Loucy (cell line): ENCODE data around the gene HLA-DRB1.

ENCODE experiments used
- H2AFZ ChIP-seq: fragments of 200-600 bp; sonication (generic); 2 replicates; pipeline ENCODE4 v1.6.0; 2016; ENCODE audit warnings: antibody characterized with exemption, mild to moderate bottlenecking, low read length, moderate library complexity
- H3F3A ChIP-seq: fragments of 200-600 bp; 2 replicates; pipeline ENCODE4 v1.6.0; 2016; ENCODE audit warnings: antibody characterized with exemption, low read depth, mild to moderate bottlenecking
- H3K27me3 ChIP-seq: fragments of 200-600 bp; sonication (generic); 2 replicates; pipeline ENCODE4 v1.6.1; 2014; ENCODE audit warnings: low read length, mild to moderate bottlenecking; ENCODE audit not compliant: insufficient read depth, poor library complexity, severe bottlenecking
- H3K36me3 ChIP-seq: fragments of 200-600 bp; sonication (generic); 2 replicates; pipeline ENCODE4 v1.6.1; 2016; ENCODE audit warnings: low read length; ENCODE audit not compliant: insufficient read depth
- H3K4me1 ChIP-seq: fragments of 200-600 bp; sonication (generic); 2 replicates; pipeline ENCODE4 v1.5.1; 2014; ENCODE audit warnings: low read length, mild to moderate bottlenecking; ENCODE audit not compliant: insufficient read depth, poor library complexity, severe bottlenecking
- H3K4me2 ChIP-seq: fragments of 200-600 bp; sonication (generic); 2 replicates; pipeline ENCODE4 v1.6.0; 2014; ENCODE audit warnings: antibody characterized with exemption, low read length, low read depth, mild to moderate bottlenecking; ENCODE audit not compliant: poor library complexity, severe bottlenecking
- H3K4me3 ChIP-seq: fragments of 200-600 bp; sonication (generic); 2 replicates; pipeline ENCODE4 v1.5.1; 2014; ENCODE audit warnings: low read length, mild to moderate bottlenecking, mixed read lengths; ENCODE audit not compliant: poor library complexity, severe bottlenecking
- H3K79me2 ChIP-seq: fragments of 200-600 bp; sonication (generic); 2 replicates; pipeline ENCODE4 v1.6.1; 2014; ENCODE audit warnings: low read length; ENCODE audit not compliant: insufficient read depth
- H3K9ac ChIP-seq: fragments of 200-600 bp; sonication (generic); 2 replicates; pipeline ENCODE4 v1.6.0; 2014; ENCODE audit warnings: mild to moderate bottlenecking, low read depth, low read length, moderate library complexity; ENCODE audit not compliant: poor library complexity, severe bottlenecking
- H3K9me2 ChIP-seq: fragments of 200-600 bp; sonication (generic); replicated peaks from 2 replicates; pipeline ENCODE4 v1.6.1; 2016; ENCODE audit warnings: low read depth, low read length, mixed read lengths
- H3K9me3 ChIP-seq: fragments of 200-600 bp; sonication (generic); 2 replicates; pipeline ENCODE4 v1.6.1; 2014; ENCODE audit warnings: mild to moderate bottlenecking, antibody characterized with exemption, low read length, low read depth; ENCODE audit not compliant: insufficient read depth
- H4K20me1 ChIP-seq: fragments of 200-600 bp; sonication (generic); 2 replicates; pipeline ENCODE4 v1.6.0; 2014; ENCODE audit warnings: antibody characterized with exemption, low read length, mild to moderate bottlenecking; ENCODE audit not compliant: insufficient read depth, poor library complexity, severe bottlenecking
- EZH2phosphoT487 ChIP-seq: fragments of 200-600 bp; IDR thresholded peaks from 2 replicates; pipeline ENCODE4 v1.6.1; 2018; ENCODE audit warnings: antibody characterized with exemption, mild to moderate bottlenecking, moderate library complexity, borderline replicate concordance
- TF ChIP-seq, protein P1 (sequence below): fragments of 200-600 bp; sonication (generic); conservative IDR thresholded peaks from 2 replicates; pipeline ENCODE4 v1.5.1; 2014; ENCODE audit warnings: mild to moderate bottlenecking, antibody characterized with exemption, low read length

Gene HLA-DRB1

DNA sequence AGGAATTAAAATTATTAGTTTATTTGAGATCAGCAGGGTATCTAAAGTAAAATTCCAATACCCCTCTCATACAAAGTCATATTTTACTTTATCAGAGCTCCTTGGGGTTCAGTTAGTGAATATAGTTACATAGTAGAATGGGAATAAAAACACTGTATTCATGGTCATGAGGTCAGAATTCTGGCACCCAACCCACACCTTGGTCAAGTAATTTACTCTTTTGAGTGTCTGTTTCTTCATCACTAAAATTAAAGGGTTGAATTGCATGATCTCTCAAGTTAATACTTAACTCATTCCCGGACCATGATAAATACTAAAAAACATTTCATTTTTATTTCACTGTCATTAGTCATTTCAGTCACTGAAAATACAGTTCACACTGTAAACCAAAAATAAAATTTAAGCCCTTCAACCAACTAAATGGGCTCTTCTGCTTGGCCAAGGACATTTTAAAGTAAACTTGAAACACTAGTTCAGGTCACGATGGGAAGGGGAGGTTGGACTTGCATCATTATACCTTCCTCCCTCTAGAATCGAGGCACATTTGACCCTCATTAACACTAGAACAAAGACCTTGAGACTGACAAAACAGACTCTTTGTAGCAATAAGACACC, 21.1 kb upstream of the HLA-DRB1 start:
- Histone ChIP-seq H3K9ac (no peak overlapping the region), H3K79me2 (no peaks in the 10 kb centered on the region), H3K4me3 (no peak overlapping the region), H3K9me2 (no peaks in the 10 kb centered on the region), H2AFZ (no peak overlapping the region), H3K27me3 (peaks cover 23% of the 10 kb centered on the region), H4K20me1 (no peaks in the 10 kb centered on the region), H3K4me2 (no peak overlapping the region), H3K9me3 (no peaks in the 10 kb centered on the region), H3K4me1 (peaks cover 3% of the 10 kb centered on the region), H3K36me3 (no peaks in the 10 kb centered on the region), H3F3A (no peaks in the 10 kb centered on the region)
- TF ChIP-seq, protein P1, sequence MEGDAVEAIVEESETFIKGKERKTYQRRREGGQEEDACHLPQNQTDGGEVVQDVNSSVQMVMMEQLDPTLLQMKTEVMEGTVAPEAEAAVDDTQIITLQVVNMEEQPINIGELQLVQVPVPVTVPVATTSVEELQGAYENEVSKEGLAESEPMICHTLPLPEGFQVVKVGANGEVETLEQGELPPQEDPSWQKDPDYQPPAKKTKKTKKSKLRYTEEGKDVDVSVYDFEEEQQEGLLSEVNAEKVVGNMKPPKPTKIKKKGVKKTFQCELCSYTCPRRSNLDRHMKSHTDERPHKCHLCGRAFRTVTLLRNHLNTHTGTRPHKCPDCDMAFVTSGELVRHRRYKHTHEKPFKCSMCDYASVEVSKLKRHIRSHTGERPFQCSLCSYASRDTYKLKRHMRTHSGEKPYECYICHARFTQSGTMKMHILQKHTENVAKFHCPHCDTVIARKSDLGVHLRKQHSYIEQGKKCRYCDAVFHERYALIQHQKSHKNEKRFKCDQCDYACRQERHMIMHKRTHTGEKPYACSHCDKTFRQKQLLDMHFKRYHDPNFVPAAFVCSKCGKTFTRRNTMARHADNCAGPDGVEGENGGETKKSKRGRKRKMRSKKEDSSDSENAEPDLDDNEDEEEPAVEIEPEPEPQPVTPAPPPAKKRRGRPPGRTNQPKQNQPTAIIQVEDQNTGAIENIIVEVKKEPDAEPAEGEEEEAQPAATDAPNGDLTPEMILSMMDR = no peak
- no peak for TF ChIP-seq EZH2phosphoT487

DNA sequence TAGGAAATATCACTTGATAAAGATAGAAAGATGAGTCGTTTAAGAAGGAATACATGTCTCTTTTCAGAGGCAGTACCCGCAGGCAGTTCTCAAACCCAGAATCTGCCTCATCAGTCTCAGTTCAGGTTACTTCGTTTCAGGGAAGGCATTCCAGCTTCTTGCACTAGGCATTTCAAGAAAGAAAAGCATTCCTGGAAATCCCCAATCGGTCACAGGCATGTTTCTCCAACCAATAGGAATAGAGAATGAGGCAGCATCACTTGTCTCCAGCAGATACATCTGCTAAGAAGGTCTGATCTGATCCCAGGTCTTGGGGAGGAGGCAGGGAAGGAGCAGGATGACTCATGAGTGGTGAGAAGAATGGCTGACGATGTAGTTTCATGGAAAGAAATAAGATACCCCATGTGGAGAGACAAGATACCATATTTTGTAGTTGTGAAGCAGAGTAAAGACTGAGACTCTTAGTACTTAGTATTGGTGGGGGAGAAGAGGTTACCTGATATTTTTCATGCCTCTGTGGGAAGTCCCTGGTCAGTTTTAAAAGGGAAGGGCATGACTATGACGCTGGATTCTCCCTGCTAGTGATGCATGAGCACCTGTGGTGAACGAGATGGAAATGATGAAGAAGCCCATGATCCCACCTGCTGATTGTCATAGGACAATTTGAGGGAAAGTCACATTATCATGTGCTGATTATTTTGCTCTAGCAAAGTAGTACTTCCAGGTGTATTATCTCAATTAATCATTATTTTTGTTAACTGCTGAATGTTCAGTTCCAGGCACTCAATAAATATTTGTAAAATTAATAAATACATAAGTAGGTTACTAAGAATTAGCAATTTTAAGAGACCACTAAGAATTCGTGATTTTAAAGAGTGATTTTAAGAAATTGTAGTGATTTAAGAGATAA, 20.3 kb upstream of the HLA-DRB1 start:
- Histone ChIP-seq H3K4me2 (peak overlapping the region; percentile 69), H2AFZ (peak overlapping the region; percentile 76)

DNA sequence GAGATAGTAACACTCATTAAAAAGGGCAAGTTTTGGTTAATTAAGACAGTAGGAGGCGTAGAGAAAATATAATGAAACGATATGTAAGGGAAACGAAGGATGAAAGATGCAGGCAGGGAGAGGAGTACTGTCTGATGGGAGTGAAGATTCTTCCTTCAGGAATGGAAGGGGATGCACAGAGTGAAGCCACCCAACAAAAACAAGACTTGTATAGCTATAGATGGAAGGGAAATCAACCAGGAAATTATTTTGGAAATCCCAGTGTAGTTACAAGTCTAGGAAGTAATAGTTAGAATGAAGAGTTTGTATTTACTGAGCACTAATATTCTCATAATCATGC, 19.7 kb upstream of the HLA-DRB1 start:
- Histone ChIP-seq H4K20me1 (no peaks in the 10 kb centered on the region), H3K9me3 (no peaks in the 10 kb centered on the region), H3K9me2 (no peaks in the 10 kb centered on the region), H3K4me2 (peak overlapping the region; percentile 69), H3K4me3 (no peak overlapping the region), H3K79me2 (no peaks in the 10 kb centered on the region), H3K36me3 (no peaks in the 10 kb centered on the region), H3K4me1 (peaks cover 3% of the 10 kb centered on the region), H3K27me3 (peaks cover 23% of the 10 kb centered on the region), H3F3A (no peaks in the 10 kb centered on the region), H3K9ac (no peak overlapping the region), H2AFZ (0 out of 2 replicates have a peak overlapping the region, but pooled peaks have one; percentile 1)
- TF ChIP-seq EZH2phosphoT487 = no peak
- TF ChIP-seq, protein P1 = no peak

More for the DNA sequence above, 20.3 kb upstream of the HLA-DRB1 start:
- H3K79me2 ChIP-seq = no peaks in the 10 kb centered on the region
- H3K9ac ChIP-seq = no peak overlapping the region
- peaks cover 3% of the 10 kb centered on the region for H3K4me1 ChIP-seq
- no peaks in the 10 kb centered on the region for H3K9me3 ChIP-seq
- peak overlapping the region; percentile 51 for H3K4me3 ChIP-seq
- no peaks in the 10 kb centered on the region for H3F3A ChIP-seq
- H3K36me3 ChIP-seq = no peaks in the 10 kb centered on the region
- no peak for TF ChIP-seq EZH2phosphoT487
- TF ChIP-seq, protein P1 = no peak
- H3K9me2 ChIP-seq = no peaks in the 10 kb centered on the region
- H4K20me1 ChIP-seq = no peaks in the 10 kb centered on the region
- peaks cover 27% of the 10 kb centered on the region for H3K27me3 ChIP-seq
